GM12801 (cell line): ENCODE results near the gene KLHL7.

ENCODE experiments used
- CTCF ChIP-seq: IDR thresholded peaks from one replicate; pipeline ENCODE4 v1.5.1; 2011; ENCODE audit warnings: control low read depth; ENCODE audit not compliant: insufficient read length; ENCODE audit errors: extremely low read depth

The KLHL7 gene

GRCh38 chr7:23165316-23165715, 59.7 kb downstream of the KLHL7 start:
- no peak for TF ChIP-seq CTCF

DNA sequence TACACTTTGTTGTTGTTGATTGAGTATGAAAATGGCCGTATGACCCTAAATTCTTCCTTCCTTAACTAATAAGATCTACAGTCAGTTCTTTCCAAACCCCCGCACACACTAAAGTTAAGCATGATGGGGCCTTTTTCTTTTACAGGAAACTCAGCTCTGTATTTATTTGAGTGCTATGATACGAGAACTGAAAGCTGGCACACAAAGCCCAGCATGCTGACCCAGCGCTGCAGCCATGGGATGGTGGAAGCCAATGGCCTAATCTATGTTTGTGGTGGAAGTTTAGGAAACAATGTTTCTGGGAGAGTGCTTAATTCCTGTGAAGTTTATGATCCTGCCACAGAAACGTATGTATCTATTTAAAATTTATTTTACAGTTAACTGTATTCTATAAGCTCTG, 62.1 kb downstream of the KLHL7 start:
- no peak for TF ChIP-seq CTCF

DNA sequence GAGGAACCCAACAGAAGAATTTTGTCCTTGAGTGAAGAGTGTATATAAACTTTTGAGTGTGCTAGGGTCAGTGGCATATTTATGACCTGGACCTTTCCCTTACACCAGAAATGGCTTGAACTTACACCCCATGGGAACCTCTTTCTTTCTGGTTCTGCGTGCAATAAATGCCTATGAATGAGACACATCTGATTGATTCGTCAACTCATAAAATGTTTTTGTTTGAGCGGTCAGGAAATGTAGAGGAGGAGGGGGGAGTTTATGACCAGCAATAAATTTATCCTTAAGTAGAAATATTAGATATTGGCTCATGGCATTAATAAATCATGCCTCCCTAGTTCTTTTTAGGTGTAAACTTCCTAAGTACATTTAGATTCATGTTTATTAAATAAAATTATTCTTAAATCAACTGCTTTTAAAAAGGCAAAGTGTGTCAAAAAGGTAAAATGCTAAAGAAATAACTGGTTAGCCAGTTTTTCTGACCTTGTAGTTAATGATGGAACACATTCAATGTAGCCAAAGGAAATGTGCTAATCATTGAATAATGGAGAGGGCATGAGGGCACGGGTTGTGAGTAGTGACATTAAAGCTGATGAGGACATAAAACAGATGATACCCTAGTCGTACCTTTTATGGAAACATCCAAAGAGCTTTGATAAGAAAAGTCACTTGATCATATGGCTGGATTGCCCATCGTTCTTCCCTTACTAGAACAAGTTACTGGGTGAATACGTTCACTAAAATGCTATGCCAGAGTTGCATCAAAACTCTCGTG, 62.7 kb downstream of the KLHL7 start:
- no peak for TF ChIP-seq CTCF

DNA sequence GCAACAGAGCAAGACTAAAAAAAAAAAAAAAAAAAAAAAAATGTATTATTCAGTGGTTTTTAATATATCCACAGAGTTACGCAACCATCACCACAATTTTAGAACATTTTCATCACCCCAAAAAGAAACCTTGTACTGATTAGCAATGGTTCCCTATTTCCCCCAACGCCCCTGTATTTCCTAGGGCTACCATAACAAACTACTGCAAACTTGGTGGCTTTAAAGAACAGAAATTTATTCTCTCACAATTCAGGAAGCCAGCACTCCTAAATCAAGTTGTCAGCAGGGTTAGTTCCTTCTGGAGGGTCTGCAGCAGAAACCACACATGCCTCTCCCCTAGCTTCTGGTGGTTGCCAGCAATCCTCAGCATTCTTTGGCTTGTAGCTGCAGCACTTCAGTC, 70.4 kb downstream of the KLHL7 start:
- TF ChIP-seq CTCF = no peak

GRCh38 chr7:23181684-23182553, 76.3 kb downstream of the KLHL7 start, which contains the start of gene NUP42:
Gene NUP42, plus strand, starts transcription at chr7:23182048. Its CDS starts 38 bp downstream, at chr7:23182086.
- no peak for TF ChIP-seq CTCF

- TF ChIP-seq CTCF = no peak
Observed at GRCh38 chr7:23183279-23184012, 77.9 kb downstream of the KLHL7 start.

DNA sequence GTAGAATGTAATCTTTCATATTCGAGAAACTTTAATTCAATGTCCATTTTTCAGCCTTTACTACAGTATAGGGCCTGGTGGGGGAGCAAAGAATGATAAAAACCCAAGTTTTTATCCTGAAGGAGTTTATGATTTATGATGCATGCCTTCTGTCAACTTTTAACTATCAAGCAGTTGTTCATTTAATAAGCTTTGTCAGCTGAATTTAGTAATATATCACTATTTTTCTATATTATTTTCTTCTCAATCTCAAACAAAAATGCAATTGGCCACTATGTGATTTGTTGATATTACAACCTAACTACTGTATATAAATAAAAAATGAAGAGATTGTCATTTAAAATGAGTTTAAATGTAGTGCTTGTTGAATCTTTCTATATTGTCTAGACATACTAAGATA, 78.7 kb downstream of the KLHL7 start:
- no peak for TF ChIP-seq CTCF
